Left ventricle myocardium inferior (tissue), 1 donor: ENCODE data around the gene FERMT2. TPM values are rescaled to one million over a fixed set of nuclear protein-coding genes. Genes with fewer than 3 reads are reported as not detected.

Experiments
- DNase-seq: peaks from one replicate; pipeline ENCODE4 v3.0.0-alpha.2; 2020
- H3K27ac ChIP-seq: fragments of 200-600 bp; replicated peaks from 2 replicates; pipeline ENCODE4 v1.8.0; 2021
- H3K27me3 ChIP-seq: fragments of 200-600 bp; 2 replicates; pipeline ENCODE4 v1.8.0; 2021; ENCODE audit warnings: low read depth
- H3K36me3 ChIP-seq: fragments of 200-600 bp; 2 replicates; pipeline ENCODE4 v1.8.0; 2021
- H3K4me1 ChIP-seq: fragments of 200-600 bp; 2 replicates; pipeline ENCODE4 v1.8.0; 2021
- H3K4me3 ChIP-seq: fragments of 200-600 bp; 2 replicates; pipeline ENCODE4 v1.8.0; 2021; ENCODE audit warnings: mild to moderate bottlenecking, moderate library complexity
- H3K9me3 ChIP-seq: fragments of 200-600 bp; replicated peaks from 2 replicates; pipeline ENCODE4 v1.8.0; 2021
- intact Hi-C: fragments of 100-400 bp; cut with micrococcal nuclease; formaldehyde crosslinking; loops from one replicate; pipeline ENCODE4 v1.11.0; 2022
- total RNA-seq: library from RNA; stranded (reverse); fragmentation: NEBNext Ultra II Directional; extraction: Animal tissue kit (Norgen Biotek cat#: 25700); gene quantifications from one replicate; pipeline ENCODE4 v1.2.1, GENCODE V29; 2021
- TF ChIP-seq, protein P1 (sequence below): fragments of 200-600 bp; IDR thresholded peaks from 2 replicates; pipeline ENCODE4 v1.8.0; 2021; ENCODE audit warnings: antibody characterized with exemption, mild to moderate bottlenecking, borderline replicate concordance
- donor health status: DM: no; HTN: yes; CAD: no; lungs with severe emphysema.

The FERMT2 gene
- total RNA-seq, 1 donor from 2014 or later = 91.9 TPM

GRCh38 chr14:52845081-52845480 is 105.8 kb downstream of the FERMT2 start:
- H3K36me3 ChIP-seq = no peaks in the 10 kb centered on the region
- H3K9me3 ChIP-seq = no peaks in the 10 kb centered on the region
- peak overlapping the region; percentile 20 for H3K4me3 ChIP-seq
- no peaks in the 10 kb centered on the region for H3K27me3 ChIP-seq
- peak overlapping the region; percentile 79 for H3K27ac ChIP-seq
- peaks cover 26% of the 10 kb centered on the region for H3K4me1 ChIP-seq
- TF ChIP-seq, protein P1, sequence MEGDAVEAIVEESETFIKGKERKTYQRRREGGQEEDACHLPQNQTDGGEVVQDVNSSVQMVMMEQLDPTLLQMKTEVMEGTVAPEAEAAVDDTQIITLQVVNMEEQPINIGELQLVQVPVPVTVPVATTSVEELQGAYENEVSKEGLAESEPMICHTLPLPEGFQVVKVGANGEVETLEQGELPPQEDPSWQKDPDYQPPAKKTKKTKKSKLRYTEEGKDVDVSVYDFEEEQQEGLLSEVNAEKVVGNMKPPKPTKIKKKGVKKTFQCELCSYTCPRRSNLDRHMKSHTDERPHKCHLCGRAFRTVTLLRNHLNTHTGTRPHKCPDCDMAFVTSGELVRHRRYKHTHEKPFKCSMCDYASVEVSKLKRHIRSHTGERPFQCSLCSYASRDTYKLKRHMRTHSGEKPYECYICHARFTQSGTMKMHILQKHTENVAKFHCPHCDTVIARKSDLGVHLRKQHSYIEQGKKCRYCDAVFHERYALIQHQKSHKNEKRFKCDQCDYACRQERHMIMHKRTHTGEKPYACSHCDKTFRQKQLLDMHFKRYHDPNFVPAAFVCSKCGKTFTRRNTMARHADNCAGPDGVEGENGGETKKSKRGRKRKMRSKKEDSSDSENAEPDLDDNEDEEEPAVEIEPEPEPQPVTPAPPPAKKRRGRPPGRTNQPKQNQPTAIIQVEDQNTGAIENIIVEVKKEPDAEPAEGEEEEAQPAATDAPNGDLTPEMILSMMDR = no peak
- no peak for DNase-seq
- intact Hi-C loops = no loop called here

DNA sequence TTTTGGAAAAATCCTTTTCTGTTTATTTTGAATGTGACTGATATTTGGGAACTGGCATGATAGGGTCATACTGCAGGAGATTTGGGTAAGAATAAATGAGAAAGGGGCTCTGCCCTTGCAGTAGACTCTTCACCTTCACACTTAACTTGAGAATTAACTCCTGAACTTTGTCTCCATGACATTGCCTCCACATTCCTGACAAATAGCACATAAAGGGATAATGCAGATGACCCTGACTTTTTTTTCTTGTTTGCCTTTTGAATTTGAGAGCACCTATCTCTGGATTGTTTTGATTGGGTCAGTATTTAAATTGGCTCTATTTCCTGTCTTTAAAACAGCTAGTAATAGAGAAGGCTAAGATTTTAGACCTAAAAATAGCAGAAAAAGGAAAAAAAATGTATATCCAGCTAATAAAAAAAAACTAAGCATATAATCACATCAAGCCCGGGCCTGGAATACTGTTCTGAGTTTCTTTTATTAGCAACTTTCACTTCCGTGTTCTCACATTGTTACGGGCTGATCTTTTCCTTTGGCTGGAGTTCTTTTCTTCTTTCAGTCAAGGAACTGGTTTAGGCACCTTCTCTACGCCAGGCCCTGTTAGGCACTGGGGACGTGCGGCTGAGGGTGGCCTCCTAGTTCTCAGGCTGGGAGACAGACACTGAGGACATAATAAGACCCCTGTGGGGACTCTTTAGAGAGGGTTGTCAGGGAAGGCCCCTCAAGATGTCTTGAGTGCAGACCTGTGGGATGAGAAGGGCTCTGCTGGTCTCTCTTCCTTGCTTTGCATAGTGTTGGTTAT is 106.4 kb downstream of the FERMT2 start:
- peaks cover 26% of the 10 kb centered on the region for H3K4me1 ChIP-seq
- intact Hi-C loops = no loop called here
- peak overlapping the region; percentile 20 for H3K4me3 ChIP-seq
- H3K27me3 ChIP-seq = no peaks in the 10 kb centered on the region
- no peaks in the 10 kb centered on the region for H3K36me3 ChIP-seq
- TF ChIP-seq, protein P1 = no peak
- no peaks in the 10 kb centered on the region for H3K9me3 ChIP-seq
- DNase-seq = no peak
- peak overlapping the region; percentile 79 for H3K27ac ChIP-seq

DNA sequence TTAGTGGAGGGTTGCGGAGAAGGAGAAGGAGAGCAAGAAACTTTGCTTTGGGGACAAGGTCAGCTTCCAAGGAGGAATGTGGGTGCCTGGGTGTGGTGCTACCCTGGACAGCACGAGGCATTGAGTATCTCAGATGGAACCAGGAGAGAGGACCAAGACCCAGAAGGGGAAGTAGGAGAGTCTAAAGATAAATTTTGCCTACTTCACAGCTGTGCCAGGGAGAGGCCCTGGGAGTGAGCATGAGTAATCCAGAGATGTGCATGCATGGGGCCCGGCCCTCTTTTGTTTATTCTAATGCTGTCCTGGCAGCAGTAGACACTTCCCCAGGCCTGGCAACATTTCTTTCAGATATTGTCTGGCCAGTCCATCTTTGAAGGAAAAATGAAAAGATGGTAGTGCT is 110.0 kb downstream of the FERMT2 start:
- H3K4me1 ChIP-seq = peaks cover 17% of the 10 kb centered on the region
- no peak for DNase-seq
- intact Hi-C loops = no loop called here
- no peak overlapping the region for H3K27ac ChIP-seq
- no peaks in the 10 kb centered on the region for H3K27me3 ChIP-seq
- H3K4me3 ChIP-seq = no peak overlapping the region
- TF ChIP-seq, protein P1 = no peak
- no peaks in the 10 kb centered on the region for H3K9me3 ChIP-seq
- no peaks in the 10 kb centered on the region for H3K36me3 ChIP-seq

DNA sequence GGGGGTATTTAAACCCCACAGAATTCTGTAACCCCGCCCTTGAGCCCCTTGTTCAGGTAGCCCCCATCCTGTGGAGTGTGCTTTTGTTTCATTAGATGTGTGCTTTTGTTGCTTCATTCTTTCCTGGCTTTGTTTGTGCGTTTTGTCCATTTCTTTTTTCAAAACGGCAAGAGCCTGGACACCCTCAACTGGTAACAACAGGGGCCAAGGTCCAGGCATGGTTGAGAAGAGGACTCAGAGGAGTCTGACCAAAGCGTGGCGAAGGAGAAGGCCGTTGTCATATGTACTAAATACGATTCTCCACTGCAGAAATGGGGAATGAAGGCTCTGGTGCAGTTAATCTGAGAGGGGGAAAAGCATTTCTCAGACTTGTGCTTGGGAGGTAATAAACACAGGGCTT is 113.4 kb downstream of the FERMT2 start:
- TF ChIP-seq, protein P1 = no peak
- Histone ChIP-seq H3K4me3 (no peak overlapping the region), H3K4me1 (no peaks in the 10 kb centered on the region), H3K27me3 (no peaks in the 10 kb centered on the region), H3K9me3 (no peaks in the 10 kb centered on the region), H3K36me3 (no peaks in the 10 kb centered on the region), H3K27ac (no peak overlapping the region)
- DNase-seq = no peak
- intact Hi-C loops = no loop called here

DNA sequence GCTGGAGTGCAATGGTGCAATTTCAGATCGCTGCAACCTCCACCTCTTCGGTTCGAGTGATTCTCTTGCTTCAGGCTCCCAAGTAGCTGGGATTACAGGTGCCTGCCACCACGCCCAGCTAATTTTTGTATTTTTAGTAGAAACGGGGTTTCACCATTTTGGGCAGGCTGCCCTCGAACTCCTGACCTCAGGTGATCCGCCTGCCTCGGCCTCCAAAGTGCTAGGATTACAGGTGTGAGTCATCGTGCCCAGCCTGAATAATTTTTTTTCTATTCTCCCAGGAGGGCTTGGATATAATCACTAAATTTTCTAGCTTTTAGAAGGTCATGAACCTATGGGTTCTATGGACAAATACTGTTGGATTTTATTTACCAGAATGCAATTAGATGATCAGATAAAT is 114.8 kb downstream of the FERMT2 start:
- intact Hi-C loops = no loop called here
- H3K27me3 ChIP-seq = no peaks in the 10 kb centered on the region

More for the DNA sequence above, 114.8 kb downstream of the FERMT2 start:
- no peaks in the 10 kb centered on the region for H3K4me1 ChIP-seq
- DNase-seq = no peak
- H3K9me3 ChIP-seq = no peaks in the 10 kb centered on the region
- H3K27ac ChIP-seq = no peak overlapping the region
- TF ChIP-seq, protein P1 = no peak
- H3K4me3 ChIP-seq = no peak overlapping the region
- no peaks in the 10 kb centered on the region for H3K36me3 ChIP-seq
